Stimulated activated naive CD4-positive, alpha-beta T cell treated with Interleukin-2 at 50 U/mL for 16 hours (primary cell): ENCODE data around the gene DPH5.

Experiments
- DNase-seq: peaks from one replicate; lab custom pipeline; 2025; lab: John Stamatoyannopoulos, UW

The DPH5 gene

DNA sequence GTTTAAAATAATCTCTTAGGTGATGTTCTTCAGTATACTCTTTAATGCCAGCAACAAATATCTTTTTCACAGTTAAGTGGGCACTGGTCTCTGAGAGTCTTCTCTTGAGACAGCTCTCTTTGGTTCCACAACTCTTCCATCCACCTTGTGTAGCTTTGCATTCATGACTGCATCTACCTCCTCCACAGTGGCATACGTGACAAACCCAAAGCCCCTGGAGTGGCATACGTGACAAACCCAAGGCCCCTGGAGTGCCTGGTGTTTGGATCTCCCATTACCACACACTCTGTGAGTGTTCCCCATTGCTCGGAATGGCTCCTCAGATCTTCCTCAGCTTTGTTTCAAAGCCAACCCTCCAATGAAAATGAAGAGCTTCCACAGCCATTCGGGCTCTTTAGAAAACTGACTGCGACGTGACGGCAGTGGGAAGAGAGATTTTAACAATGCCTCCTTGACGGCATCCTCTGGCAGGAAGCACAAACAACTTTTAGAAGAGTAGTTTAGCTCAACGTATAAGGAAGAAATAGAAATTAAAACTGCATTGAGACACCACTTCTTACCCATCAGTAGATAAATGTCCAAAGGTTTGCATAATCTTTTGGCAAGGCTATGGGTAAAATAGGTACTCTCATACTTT is 83.9 kb downstream of the DPH5 start:
- no peak for DNase-seq

DNA sequence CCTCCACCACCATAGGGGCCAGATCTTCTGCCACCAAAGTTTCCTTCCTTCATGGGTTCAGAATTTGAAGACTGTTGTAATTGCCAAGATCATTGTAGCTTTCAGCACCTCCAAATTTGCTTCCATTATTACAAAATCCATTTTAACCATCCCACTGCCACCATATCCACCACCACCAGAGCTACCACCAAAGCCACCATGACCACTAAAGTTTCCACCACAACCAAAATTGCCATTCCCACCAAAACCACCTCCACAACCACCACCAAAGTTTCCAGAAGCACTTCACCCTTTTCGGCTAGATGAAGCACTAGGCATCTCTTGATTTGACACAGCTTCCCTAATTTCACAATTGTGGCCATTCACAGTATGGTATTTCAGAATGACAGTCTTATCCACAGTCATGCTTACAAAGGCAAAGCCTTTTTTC is 84.5 kb downstream of the DPH5 start:
- DNase-seq: no peak
